Adrenal gland (tissue), 12 donors: ENCODE results near the gene BHLHE23. TPM values are rescaled to one million over a fixed set of nuclear protein-coding genes. Genes with fewer than 3 reads are reported as not detected.

Experiments used
- DNase-seq, 7 donors: peaks; one replicate each; pipeline ENCODE4 v3.0.0-alpha.2; 2019 to 2020
- H3K27ac ChIP-seq, 5 donors: fragments of 200-600 bp; sonication (generic) in 4 of 5; 1 replicate in 3 of 5; 2 replicates in 2 of 5; pipeline versions ENCODE4 v1.5.1 to v1.8.0; 2016 to 2020; ENCODE audit warnings: mild to moderate bottlenecking in 1 of 5
- H3K27me3 ChIP-seq: fragments of 200-600 bp; 2 replicates; pipeline ENCODE4 v1.8.0; 2021
- H3K36me3 ChIP-seq, 2 donors: fragments of 200-600 bp; replicated peaks in 1 of 2; 1 replicate in 1 of 2; 2 replicates in 1 of 2; pipeline versions ENCODE4 v1.5.1 to v1.8.0; 2018 to 2022
- H3K4me1 ChIP-seq, 2 donors: fragments of 200-600 bp; replicated peaks in 1 of 2; 1 replicate in 1 of 2; 2 replicates in 1 of 2; pipeline versions ENCODE4 v1.5.1 to v1.8.0; 2018 to 2021
- H3K4me3 ChIP-seq, 4 donors: fragments of 200-600 bp; sonication (generic) in 3 of 4; one replicate each; pipeline ENCODE4 v1.5.1; 2016 to 2018
- H3K9me3 ChIP-seq, 3 donors: fragments of 200-600 bp; sonication (generic) in 1 of 3; replicated peaks in 1 of 3; 1 replicate in 2 of 3; 2 replicates in 1 of 3; pipeline versions ENCODE4 v1.5.1 to v1.8.0; 2016 to 2021
- POLR2A ChIP-seq, 2 donors: fragments of 450-650 bp; IDR thresholded peaks; one replicate each; pipeline ENCODE4 v1.6.1; 2017; ENCODE audit warnings: antibody characterized with exemption in 2 of 2, mild to moderate bottlenecking in 2 of 2, moderate library complexity in 1 of 2
- WGBS, 4 donors: extraction: QIAGEN DNeasy Blood & Tissue Kit in 2 of 4; methylation state at CpG; one replicate each; pipeline versions ENCODE4 v1.1.5 to v1.1.7; 2013 to 2017; 5-methylcytosine and 5-hydroxymethylcytosine counted together
- intact Hi-C, 2 donors: fragments of 100-400 bp; cut with DNase I; formaldehyde crosslinking; loops; one replicate each; pipeline versions ENCODE4 v1.14.1 to v1.15.0; 2022 to 2023
- polyA plus RNA-seq, 3 donors: library from polyadenylated mRNA; stranded (reverse); fragments of 200-250 nt in 2 of 3; fragments of 350-450 nt in 1 of 3; fragmentation: Illumina TruSeq in 1 of 3; extraction: RNeasy Lipid Tissue Mini Kit (QIAGEN cat#74804) in 1 of 3; gene quantifications; one replicate each; pipeline ENCODE4 v1.2.3, GENCODE V29; 2013 to 2014
- total RNA-seq, 9 donors: library from RNA; depleted of rRNA in 4 of 9; stranded (reverse); fragments of >200 nt in 4 of 9; fragments of 120-200 nt in 1 of 9; fragmentation: NEBNext Ultra II Directional in 1 of 9; extraction: Animal tissue kit (Norgen Biotek cat#: 25700) in 1 of 9; gene quantifications; one replicate each; pipeline versions ENCODE4 v1.1.0 to v1.2.4, GENCODE V29; 2013 to 2023
- TF ChIP-seq, protein P1 (sequence below), 6 experiments: fragments of 450-650 bp in 4 of 6; fragments of 200-600 bp in 2 of 6; sonication (generic) in 1 of 6; IDR thresholded peaks; 1 replicate in 5 of 6; 2 replicates in 1 of 6; pipeline versions ENCODE4 v1.5.1 to v1.8.0; 2016 to 2021; ENCODE audit warnings: antibody characterized with exemption in 6 of 6, mild to moderate bottlenecking in 2 of 6, moderate library complexity in 1 of 6
- donor health status: healthy with polysubstance abuse.
- donor health status: Bipolar disorder and iron deficiency.
- donor health status: DM: yes; HTN: yes; CAD: no.
- donor health status: DM: no; HTN: no; CAD: no.
- donor health status: DM: no; HTN: no; CAD: no.
- donor health status: DM: yes; HTN: yes; CAD: no.

BHLHE23 gene
- total and polyA plus RNA-seq, 12 donors = not detected

DNA sequence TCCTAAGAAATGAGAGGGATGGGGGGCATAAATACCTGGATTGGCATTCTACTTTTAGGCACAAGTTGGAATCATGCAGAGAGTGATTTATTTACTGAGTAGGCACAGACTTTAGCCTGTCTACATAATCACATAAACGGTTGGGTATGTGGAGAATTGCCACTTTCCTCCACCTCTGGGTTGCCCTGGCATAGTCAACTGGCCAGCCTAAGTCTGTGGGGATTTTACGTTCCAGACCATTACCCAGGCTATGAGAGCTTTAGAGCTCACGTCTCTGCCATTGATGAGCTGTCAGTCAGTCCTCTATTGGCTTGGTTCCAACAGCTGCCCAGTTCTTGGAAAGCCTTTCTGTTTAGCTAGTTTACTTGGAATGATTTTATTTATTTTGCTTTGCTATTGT is 5.0 kb upstream of the BHLHE23 start:
- intact Hi-C loops = no loop called here
- Histone ChIP-seq H3K4me3 (no peak overlapping the region), H3K27me3 (peaks cover 84% of the 10 kb centered on the region), H3K9me3 (no peaks in the 10 kb centered on the region), H3K4me1 (peaks cover 0 to 5% of the 10 kb centered on the region in 2 donors), H3K36me3 (no peaks in the 10 kb centered on the region), H3K27ac (no peak overlapping the region)
- DNase-seq = no peak
- no peak for TF ChIP-seq POLR2A (IDR thresholded peaks at IDR 0.05)
- TF ChIP-seq, protein P1, sequence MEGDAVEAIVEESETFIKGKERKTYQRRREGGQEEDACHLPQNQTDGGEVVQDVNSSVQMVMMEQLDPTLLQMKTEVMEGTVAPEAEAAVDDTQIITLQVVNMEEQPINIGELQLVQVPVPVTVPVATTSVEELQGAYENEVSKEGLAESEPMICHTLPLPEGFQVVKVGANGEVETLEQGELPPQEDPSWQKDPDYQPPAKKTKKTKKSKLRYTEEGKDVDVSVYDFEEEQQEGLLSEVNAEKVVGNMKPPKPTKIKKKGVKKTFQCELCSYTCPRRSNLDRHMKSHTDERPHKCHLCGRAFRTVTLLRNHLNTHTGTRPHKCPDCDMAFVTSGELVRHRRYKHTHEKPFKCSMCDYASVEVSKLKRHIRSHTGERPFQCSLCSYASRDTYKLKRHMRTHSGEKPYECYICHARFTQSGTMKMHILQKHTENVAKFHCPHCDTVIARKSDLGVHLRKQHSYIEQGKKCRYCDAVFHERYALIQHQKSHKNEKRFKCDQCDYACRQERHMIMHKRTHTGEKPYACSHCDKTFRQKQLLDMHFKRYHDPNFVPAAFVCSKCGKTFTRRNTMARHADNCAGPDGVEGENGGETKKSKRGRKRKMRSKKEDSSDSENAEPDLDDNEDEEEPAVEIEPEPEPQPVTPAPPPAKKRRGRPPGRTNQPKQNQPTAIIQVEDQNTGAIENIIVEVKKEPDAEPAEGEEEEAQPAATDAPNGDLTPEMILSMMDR (IDR thresholded peaks at IDR 0.05) = no peak
- WGBS, 4 donors = 50 to 57% (median 53%) methylated on average over 1 to 3 of the region's 3 CpGs

DNA sequence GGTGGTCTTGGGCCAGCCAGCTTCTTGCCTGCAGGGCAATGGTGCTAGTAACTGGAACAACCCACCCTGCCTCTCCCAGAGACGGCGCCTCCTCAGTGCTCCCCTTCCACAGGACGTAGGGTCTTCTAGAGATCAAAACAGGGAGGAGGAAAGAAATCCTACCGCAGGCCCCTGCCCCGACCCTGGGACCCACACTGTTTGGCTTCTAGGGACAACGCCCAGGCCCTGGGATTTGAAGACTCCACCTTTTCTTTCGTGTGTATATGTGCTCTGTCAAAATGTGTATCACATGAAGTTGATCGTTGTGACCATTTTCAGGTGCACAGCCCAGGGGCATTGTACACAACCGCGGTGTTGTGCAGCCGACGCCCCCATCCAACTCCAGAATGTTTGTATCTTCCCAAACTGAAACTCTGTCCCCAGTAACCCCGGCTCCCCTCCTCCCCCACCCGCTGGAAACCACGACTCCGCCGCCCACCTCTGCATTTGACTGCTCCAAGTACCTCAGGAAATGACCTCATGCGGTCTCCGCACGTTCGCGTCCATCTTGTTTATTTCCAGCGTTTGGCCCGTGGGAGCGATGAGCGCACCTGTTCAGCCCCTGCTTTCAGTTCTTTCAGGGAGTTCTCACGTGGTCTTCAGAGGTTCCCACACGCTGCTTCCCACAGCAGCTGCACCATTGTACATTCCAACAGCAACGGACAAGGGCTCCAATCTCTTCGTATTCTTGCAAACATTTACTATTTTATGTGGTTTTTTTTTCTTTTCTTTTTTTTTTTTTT is 3.4 kb upstream of the BHLHE23 start:
- H3K36me3 ChIP-seq = no peaks in the 10 kb centered on the region
- no peak overlapping the region for H3K4me3 ChIP-seq
- H3K27me3 ChIP-seq = peaks cover 88% of the 10 kb centered on the region
- 15 to 34% (median 17%) methylated on average over 25 to 30 of the region's 30 CpGs for WGBS, 4 donors
- intact Hi-C loops = loop anchor here (2.0 to 10.0 kb wide), 3 partner anchors 39 to 138 kb away; no protein-coding TSS in a partner anchor
- no peaks in the 10 kb centered on the region for H3K9me3 ChIP-seq
- H3K4me1 ChIP-seq = peaks cover 0 to 7% of the 10 kb centered on the region in 2 donors
- DNase-seq = no peak
- H3K27ac ChIP-seq = no peak overlapping the region
- no peak for TF ChIP-seq POLR2A (IDR thresholded peaks at IDR 0.05)
- TF ChIP-seq, protein P1 (IDR thresholded peaks at IDR 0.05) = no peak

DNA sequence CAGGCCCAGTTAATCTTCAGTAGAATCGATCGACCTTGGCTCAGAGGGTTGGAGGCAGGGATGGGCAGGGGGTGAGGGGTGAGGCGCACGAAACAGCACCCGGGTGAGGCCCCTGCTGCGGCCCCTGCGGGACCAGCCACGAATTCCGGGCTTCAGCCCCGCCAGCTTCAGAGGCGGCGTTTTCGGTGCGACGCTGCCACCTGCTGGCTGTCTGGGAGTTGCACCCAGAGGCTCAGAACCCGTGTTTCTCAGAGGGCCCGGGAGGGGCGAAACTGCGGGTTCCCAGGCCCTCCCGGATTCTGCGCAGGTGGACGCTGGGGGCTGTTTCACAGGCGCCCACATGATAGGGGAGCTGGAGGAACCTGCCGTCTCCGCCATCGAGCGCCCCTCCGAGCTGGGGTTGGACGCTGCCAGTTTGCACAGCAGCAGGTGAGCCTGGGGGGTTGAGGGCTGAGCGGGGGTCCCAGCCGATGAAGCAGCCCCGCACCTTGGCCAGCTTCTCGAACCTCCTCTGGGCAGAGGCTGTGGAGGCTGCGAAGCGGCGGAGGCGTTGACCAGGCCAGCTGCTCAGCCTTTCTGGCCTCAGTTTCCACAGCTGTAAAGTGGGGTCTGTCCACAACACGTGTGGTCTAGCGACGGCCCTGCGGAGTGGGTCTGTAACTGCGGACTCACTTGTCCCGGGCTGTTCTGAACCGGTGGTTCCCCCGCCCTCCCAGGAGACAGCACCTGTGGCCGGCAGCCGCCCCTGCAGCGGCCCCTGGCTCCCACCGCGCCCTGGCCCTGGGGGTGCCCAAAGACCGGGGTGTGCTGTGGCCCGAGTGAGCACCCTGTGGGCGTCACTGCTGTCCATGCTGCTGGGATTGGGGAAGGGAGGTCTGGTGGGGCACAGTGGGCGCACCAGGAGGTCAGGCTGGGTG is 2.5 kb upstream of the BHLHE23 start:
- Histone ChIP-seq H3K9me3 (no peaks in the 10 kb centered on the region), H3K4me3 (no peak overlapping the region), H3K4me1 (peaks cover 0 to 7% of the 10 kb centered on the region in 2 donors), H3K27ac (no peak overlapping the region), H3K27me3 (peaks cover 91% of the 10 kb centered on the region), H3K36me3 (no peaks in the 10 kb centered on the region)
- no peak for TF ChIP-seq POLR2A (IDR thresholded peaks at IDR 0.05)
- TF ChIP-seq, protein P1 (IDR thresholded peaks at IDR 0.05) = peak; percentile 84 to 96 (median 92)
- peak; percentile 58 to 86 (median 74) for DNase-seq
- intact Hi-C loops = loop anchor here (2.0 to 10.0 kb wide), 3 partner anchors 39 to 137 kb away; no protein-coding TSS in a partner anchor
- 0 to 13% (median 6%) methylated on average over 4 to 54 of the region's 54 CpGs for WGBS, 4 donors

DNA sequence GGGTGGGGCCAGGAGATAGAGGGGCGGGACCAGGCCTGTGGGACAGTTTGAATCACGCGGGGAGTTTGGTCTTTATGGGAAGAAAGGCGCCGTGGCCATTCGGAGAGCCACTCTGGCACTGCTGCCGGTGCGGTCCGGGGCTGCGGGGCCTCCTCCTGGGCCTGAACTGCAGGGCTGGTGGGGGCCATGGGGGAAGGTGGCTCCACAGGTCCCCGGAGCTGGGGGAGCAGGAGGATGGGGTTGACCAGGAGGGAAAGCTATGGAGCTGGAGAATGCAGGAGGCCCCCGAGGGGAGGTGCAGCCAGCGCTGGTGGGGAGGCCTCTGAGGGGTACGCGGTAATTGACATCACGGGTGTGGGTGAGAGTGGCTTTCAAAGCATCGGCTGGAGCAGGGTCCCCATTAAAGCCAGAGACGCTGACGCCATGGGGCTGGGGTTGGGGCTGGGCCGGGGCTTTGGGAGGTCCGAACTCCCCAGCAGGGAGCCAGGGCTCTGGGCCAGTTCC is 1.8 kb upstream of the BHLHE23 start:
- no peak for TF ChIP-seq POLR2A (IDR thresholded peaks at IDR 0.05)
- TF ChIP-seq, protein P1 (IDR thresholded peaks at IDR 0.05) = no peak
- H3K36me3 ChIP-seq = no peaks in the 10 kb centered on the region
- intact Hi-C loops = loop anchor here (2.0 to 10.0 kb wide), 3 partner anchors 38 to 136 kb away; no protein-coding TSS in a partner anchor
- no peak for DNase-seq
- WGBS, 4 donors = 0 to 10% (median 8%) methylated on average over 8 to 21 of the region's 21 CpGs
- peaks cover 0 to 7% of the 10 kb centered on the region in 2 donors for H3K4me1 ChIP-seq
- no peak overlapping the region for H3K27ac ChIP-seq
- H3K4me3 ChIP-seq = no peak overlapping the region
- peaks cover 92% of the 10 kb centered on the region for H3K27me3 ChIP-seq
- H3K9me3 ChIP-seq = no peaks in the 10 kb centered on the region
